Activated CD8-positive, alpha-beta T cell treated with anti-CD3 and anti-CD28 coated beads for 36 hours (primary cell): ENCODE measurements around the gene TES. TPM values are rescaled to one million over a fixed set of nuclear protein-coding genes. Genes with fewer than 3 reads are reported as not detected.

Experiments
- ATAC-seq: fragments of 200-7000 bp; cut with Tn5 transposase; one replicate; pipeline ENCODE4 v1.10.0; 2021; ENCODE audit warnings: mild to moderate bottlenecking, moderate library complexity
- CTCF ChIA-PET: fragments of 350-600 bp; sonication (Branson Sonifier 250); formaldehyde crosslinking; loops from one replicate; lab custom pipeline; 2021; ENCODE audit warnings: antibody characterized with exemption; lab: Charles Lee
- POLR2A ChIA-PET: fragments of 350-600 bp; sonication (Branson Sonifier 250); formaldehyde crosslinking; loops from one replicate; lab custom pipeline; 2021; ENCODE audit warnings: antibody characterized with exemption; lab: Charles Lee
- DNase-seq: peaks from one replicate; pipeline ENCODE4 v3.0.0-alpha.2; 2020
- H3K27ac Mint-ChIP-seq: one replicate; pipeline ENCODE4 v1.8.0; 2021; ENCODE audit warnings: mild to moderate bottlenecking, mixed read lengths
- H3K27me3 Mint-ChIP-seq: one replicate; pipeline ENCODE4 v1.8.0; 2021; ENCODE audit warnings: mixed read lengths
- H3K36me3 Mint-ChIP-seq: one replicate; pipeline ENCODE4 v1.8.0; 2021; ENCODE audit warnings: low read depth, mixed read lengths
- H3K4me1 Mint-ChIP-seq: one replicate; pipeline ENCODE4 v1.8.0; 2021; ENCODE audit warnings: low read depth, mixed read lengths
- H3K4me3 Mint-ChIP-seq: one replicate; pipeline ENCODE4 v1.8.0; 2021; ENCODE audit warnings: mild to moderate bottlenecking, moderate library complexity, mixed read lengths
- H3K9me3 Mint-ChIP-seq: one replicate; pipeline ENCODE4 v1.8.0; 2021; ENCODE audit warnings: mixed read lengths
- CTCF ChIP-seq: fragments of 200-600 bp; IDR thresholded peaks from one replicate; pipeline ENCODE4 v1.8.0; 2022; ENCODE audit warnings: antibody characterized with exemption, mild to moderate bottlenecking
- intact Hi-C: fragments of 100-400 bp; cut with micrococcal nuclease; formaldehyde crosslinking; loops from one replicate; pipeline ENCODE4 v1.10.0; 2022
- total RNA-seq, 2 experiments: library from RNA; stranded (reverse); gene quantifications; one replicate each; pipeline ENCODE4 v1.2.3, GENCODE V29; 2021

TES gene
- total RNA-seq, 2 experiments from 2014 or later, result 63.9 to 65.7 TPM

GRCh38 chr7:116197360-116197759, 13.0 kb upstream of the TES start:
- intact Hi-C loops, result no loop called here
- TF ChIP-seq CTCF, result no peak
- POLR2A ChIA-PET, result no interaction called here
- Mint-ChIP-seq H3K27me3 (peaks cover 2% of the 10 kb centered on the region), H3K9me3 (no peaks in the 10 kb centered on the region), H3K27ac (no peak overlapping the region), H3K4me1 (no peaks in the 10 kb centered on the region), H3K4me3 (no peak overlapping the region), H3K36me3 (no peaks in the 10 kb centered on the region)
- ATAC-seq (no peak), DNase-seq (no peak)
- CTCF ChIA-PET, result interaction anchor here (2.7 to 5.4 kb wide), 2 partner anchors 17 to 39 kb away, joined by 13 to 33 read pairs; no protein-coding TSS in a partner anchor

GRCh38 chr7:116198748-116199410, 11.5 kb upstream of the TES start:
- Mint-ChIP-seq H3K36me3 (no peaks in the 10 kb centered on the region), H3K27me3 (peaks cover 2% of the 10 kb centered on the region), H3K27ac (no peak overlapping the region), H3K4me3 (no peak overlapping the region), H3K4me1 (no peaks in the 10 kb centered on the region), H3K9me3 (no peaks in the 10 kb centered on the region)
- ATAC-seq (no peak), DNase-seq (no peak)
- intact Hi-C loops, result no loop called here
- ChIA-PET POLR2A (interaction anchor here (0.7 kb wide), 1 partner anchor 25 kb away, joined by 4 read pairs; no protein-coding TSS in a partner anchor), CTCF (interaction anchor here (0.8 to 5.4 kb wide), 3 partner anchors 12 to 37 kb away, joined by 4 to 33 read pairs (median 13); no protein-coding TSS in a partner anchor)
- TF ChIP-seq CTCF, result no peak

GRCh38 chr7:116200963-116201362, 9.4 kb upstream of the TES start:
- TF ChIP-seq CTCF, result no peak
- Mint-ChIP-seq H3K9me3 (no peaks in the 10 kb centered on the region), H3K4me3 (no peak overlapping the region), H3K27ac (no peak overlapping the region), H3K36me3 (no peaks in the 10 kb centered on the region), H3K4me1 (no peaks in the 10 kb centered on the region), H3K27me3 (no peaks in the 10 kb centered on the region)
- intact Hi-C loops, result no loop called here
- ATAC-seq (no peak), DNase-seq (no peak)
- ChIA-PET POLR2A (no interaction called here), CTCF (interaction anchor here (0.6 to 5.4 kb wide), 3 partner anchors 20 to 54 kb away, joined by 3 to 33 read pairs (median 4); no protein-coding TSS in a partner anchor)

GRCh38 chr7:116206141-116206540, 4.2 kb upstream of the TES start:
- no peak for ATAC-seq
- ChIA-PET POLR2A (interaction anchor here (0.8 kb wide), 1 partner anchor 11 kb away, joined by 4 read pairs; no protein-coding TSS in a partner anchor), CTCF (interaction anchor here (0.7 to 1.5 kb wide), 6 partner anchors 10 to 29 kb away, joined by 3 to 5 read pairs (median 3); no protein-coding TSS in a partner anchor)
- no peak for TF ChIP-seq CTCF
- no peaks in the 10 kb centered on the region for H3K9me3 Mint-ChIP-seq
- H3K27me3 Mint-ChIP-seq, result no peaks in the 10 kb centered on the region
- peaks cover 8% of the 10 kb centered on the region for H3K4me1 Mint-ChIP-seq
- no peak overlapping the region for H3K27ac Mint-ChIP-seq
- H3K4me3 Mint-ChIP-seq, result no peak overlapping the region
- no peak for DNase-seq
- intact Hi-C loops, result no loop called here
- H3K36me3 Mint-ChIP-seq, result no peaks in the 10 kb centered on the region

GRCh38 chr7:116208919-116209318, 1.4 kb upstream of the TES start:
- CTCF ChIA-PET, result interaction anchor here (0.6 to 4.2 kb wide), 6 partner anchors 17 to 877 kb away, joined by 3 to 35 read pairs (median 4); no protein-coding TSS in a partner anchor
- H3K4me3 Mint-ChIP-seq, result no peak overlapping the region
- peaks cover 30% of the 10 kb centered on the region for H3K4me1 Mint-ChIP-seq
- ATAC-seq (no peak), DNase-seq (no peak)
- no peaks in the 10 kb centered on the region for H3K9me3 Mint-ChIP-seq
- H3K27me3 Mint-ChIP-seq, result no peaks in the 10 kb centered on the region
- intact Hi-C loops, result no loop called here
- TF ChIP-seq CTCF, result no peak
- POLR2A ChIA-PET, result no interaction called here
- H3K27ac Mint-ChIP-seq, result no peak overlapping the region
- H3K36me3 Mint-ChIP-seq, result peaks cover 12% of the 10 kb centered on the region
